T-helper 1 cell treated with Interleukin-12 subunit alpha and Interleukin-12 subunit beta and Interleukin-4 antibody, amounts not matched to agents 30 μg/mL and 1 μg/mL, for 36 hours (primary cell): Measurements from ENCODE around the gene CCDC15.

Experiments
- H3K27ac Mint-ChIP-seq: one replicate; pipeline ENCODE4 v1.8.0; 2021; ENCODE audit warnings: mild to moderate bottlenecking, mixed read lengths
- H3K27me3 Mint-ChIP-seq: one replicate; pipeline ENCODE4 v1.8.0; 2021; ENCODE audit warnings: low read depth, mixed read lengths
- H3K36me3 Mint-ChIP-seq: one replicate; pipeline ENCODE4 v1.8.0; 2021; ENCODE audit warnings: low read depth, mixed read lengths
- H3K4me1 Mint-ChIP-seq: one replicate; pipeline ENCODE4 v1.8.0; 2021; ENCODE audit warnings: low read depth, mixed read lengths
- H3K4me3 Mint-ChIP-seq: one replicate; pipeline ENCODE4 v1.8.0; 2021; ENCODE audit warnings: mild to moderate bottlenecking, moderate library complexity, mixed read lengths
- H3K9me3 Mint-ChIP-seq: one replicate; pipeline ENCODE4 v1.8.0; 2021; ENCODE audit warnings: mixed read lengths

CCDC15 gene, protein sequence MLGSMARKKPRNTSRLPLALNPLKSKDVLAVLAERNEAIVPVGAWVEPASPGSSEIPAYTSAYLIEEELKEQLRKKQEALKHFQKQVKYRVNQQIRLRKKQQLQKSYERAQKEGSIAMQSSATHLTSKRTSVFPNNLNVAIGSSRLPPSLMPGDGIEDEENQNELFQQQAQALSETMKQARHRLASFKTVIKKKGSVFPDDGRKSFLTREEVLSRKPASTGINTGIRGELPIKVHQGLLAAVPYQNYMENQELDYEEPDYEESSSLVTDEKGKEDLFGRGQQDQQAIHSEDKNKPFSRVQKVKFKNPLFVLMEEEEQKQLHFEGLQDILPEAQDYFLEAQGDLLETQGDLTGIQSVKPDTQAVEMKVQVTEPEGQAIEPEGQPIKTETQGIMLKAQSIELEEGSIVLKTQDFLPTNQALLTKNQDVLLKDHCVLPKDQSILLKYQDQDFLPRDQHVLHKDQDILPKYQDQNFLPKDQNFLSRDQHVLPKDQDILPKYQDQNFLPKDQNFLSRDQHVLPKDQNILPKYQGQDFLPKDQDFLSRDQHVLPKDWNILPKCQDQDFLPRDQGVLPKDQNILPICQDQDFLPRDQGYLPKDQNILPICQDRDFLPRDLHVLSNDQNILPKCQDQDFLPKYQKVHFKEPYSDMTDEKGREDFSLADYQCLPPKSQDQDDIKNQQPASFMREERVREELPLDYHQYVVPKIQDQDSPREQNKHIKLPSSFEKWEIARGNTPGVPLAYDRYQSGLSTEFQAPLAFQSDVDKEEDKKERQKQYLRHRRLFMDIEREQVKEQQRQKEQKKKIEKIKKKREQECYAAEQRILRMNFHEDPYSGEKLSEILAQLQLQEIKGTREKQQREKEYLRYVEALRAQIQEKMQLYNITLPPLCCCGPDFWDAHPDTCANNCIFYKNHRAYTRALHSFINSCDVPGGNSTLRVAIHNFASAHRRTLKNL

DNA sequence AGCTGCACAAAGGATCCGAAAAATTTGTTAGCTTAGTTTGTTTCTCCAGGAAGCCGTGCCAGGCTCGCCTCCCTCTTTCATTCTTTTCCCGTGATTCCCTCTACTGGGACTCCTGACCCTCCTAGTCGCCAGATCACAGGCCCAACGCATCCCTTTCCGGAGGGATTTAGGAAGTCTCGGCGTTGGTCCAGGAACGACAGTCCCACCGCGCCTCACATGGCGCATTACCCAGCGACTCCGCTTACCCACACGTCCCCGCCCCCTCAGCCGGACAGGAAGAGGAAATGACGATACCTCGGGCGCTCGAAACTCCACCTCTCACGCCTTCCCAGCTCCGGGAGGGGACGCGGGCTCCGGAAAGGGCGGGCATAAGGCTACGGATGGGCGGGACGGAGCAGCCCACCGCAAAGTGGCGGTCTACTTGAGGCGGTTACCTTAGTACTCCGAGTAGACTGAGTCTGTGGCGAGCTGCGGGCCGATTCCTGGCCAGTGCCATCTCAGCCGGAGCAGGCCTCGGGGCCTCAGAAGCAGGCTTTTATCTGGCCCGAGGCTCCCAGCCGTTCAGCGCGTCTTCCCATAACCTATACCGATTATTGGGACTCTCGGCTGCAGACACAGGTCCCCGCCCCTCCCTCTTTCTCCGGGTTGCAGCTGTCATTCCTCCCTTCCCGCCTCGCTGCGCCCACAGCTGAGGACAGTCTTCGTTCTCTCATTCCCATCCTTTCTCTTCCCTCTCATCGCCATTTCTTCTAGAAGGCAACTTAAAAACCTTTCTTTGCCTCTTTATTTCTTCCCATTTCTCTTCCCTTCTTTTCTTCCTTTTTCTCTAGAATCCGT lies at the start of gene CCDC15:
TSS of gene CCDC15 (plus strand) at position 450 of the 837 bp plus-strand sequence. CDS start 531 bp downstream, outside the sequence.
- no peaks in the 10 kb centered on the region for H3K27me3 Mint-ChIP-seq
- H3K27ac Mint-ChIP-seq: no peak within 1 kb of the TSS
- peaks cover 11% of the 10 kb centered on the region for H3K4me1 Mint-ChIP-seq
- H3K9me3 Mint-ChIP-seq: no peaks in the 10 kb centered on the region
- no peak within 1 kb of the TSS for H3K4me3 Mint-ChIP-seq
- peaks cover 7% of the 10 kb centered on the region for H3K36me3 Mint-ChIP-seq

GRCh38 chr11:124915541-124916369 lies 38.2 kb upstream of the CCDC15 start:
- Mint-ChIP-seq H3K9me3 (peaks cover 11% of the 10 kb centered on the region), H3K4me3 (no peak overlapping the region), H3K4me1 (no peaks in the 10 kb centered on the region), H3K27me3 (peaks cover 24% of the 10 kb centered on the region), H3K36me3 (no peaks in the 10 kb centered on the region), H3K27ac (no peak overlapping the region)

- Mint-ChIP-seq H3K9me3 (peaks cover 11% of the 10 kb centered on the region), H3K4me3 (no peak overlapping the region), H3K27ac (no peak overlapping the region), H3K27me3 (peaks cover 24% of the 10 kb centered on the region), H3K36me3 (no peaks in the 10 kb centered on the region), H3K4me1 (no peaks in the 10 kb centered on the region)
Observed at GRCh38 chr11:124916370-124916710, 37.7 kb upstream of the CCDC15 start.

DNA sequence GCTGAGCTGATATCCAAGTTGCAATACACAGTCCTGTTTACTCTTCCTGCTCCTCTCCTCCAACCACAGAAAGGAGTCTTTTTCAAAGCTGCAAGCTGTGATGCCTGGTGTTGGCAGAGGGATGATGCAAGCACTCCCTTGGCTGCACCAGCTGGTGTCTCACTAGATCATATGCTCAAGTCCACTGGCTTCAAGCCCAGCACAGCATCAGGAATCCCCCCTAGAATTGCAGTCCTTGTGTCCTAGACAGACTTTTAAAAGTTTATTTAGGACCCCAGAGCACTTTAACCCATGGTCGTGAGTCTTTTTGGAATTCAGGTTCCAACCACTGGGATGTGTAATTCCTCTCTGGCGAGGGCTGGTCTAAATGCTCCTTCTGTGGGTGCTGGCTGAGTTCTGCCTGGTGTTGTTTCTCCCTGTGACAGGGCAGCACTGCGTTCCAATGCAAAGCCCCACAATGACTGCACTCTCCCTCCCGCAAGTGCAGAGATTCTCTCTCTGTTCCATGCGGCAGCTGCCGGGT lies 36.8 kb upstream of the CCDC15 start:
- peaks cover 4% of the 10 kb centered on the region for H3K9me3 Mint-ChIP-seq
- no peaks in the 10 kb centered on the region for H3K4me1 Mint-ChIP-seq
- H3K4me3 Mint-ChIP-seq: no peak overlapping the region
- no peak overlapping the region for H3K27ac Mint-ChIP-seq
- H3K27me3 Mint-ChIP-seq: peaks cover 27% of the 10 kb centered on the region
- no peaks in the 10 kb centered on the region for H3K36me3 Mint-ChIP-seq

DNA sequence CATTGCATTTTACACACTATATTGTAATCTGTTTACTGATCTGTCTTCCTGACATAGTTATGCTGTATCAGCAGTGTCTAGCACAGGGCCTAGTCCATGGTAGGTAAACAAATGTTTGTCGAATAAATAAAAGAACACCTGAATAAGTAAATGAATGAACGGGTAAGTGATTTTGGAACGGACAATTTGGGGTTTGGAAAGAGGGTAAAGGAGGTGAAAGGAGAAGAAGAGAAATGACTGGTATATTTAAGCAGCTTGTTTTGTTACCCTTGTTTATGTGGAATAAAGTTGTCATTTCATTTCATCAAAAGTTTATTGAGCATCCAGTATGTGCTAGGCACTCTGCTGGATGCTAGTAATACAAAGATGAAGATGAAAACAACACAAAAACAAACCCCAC lies 35.1 kb upstream of the CCDC15 start, which contains the start of gene HEPN1:
TSS of gene HEPN1 (plus strand) at position 301 of the 400 bp plus-strand sequence.
- no peak within 1 kb of the TSS for H3K27ac Mint-ChIP-seq
- H3K27me3 Mint-ChIP-seq: peaks cover 27% of the 10 kb centered on the region
- no peaks in the 10 kb centered on the region for H3K36me3 Mint-ChIP-seq
- H3K9me3 Mint-ChIP-seq: no peaks in the 10 kb centered on the region
- H3K4me1 Mint-ChIP-seq: peaks cover 3% of the 10 kb centered on the region
- H3K4me3 Mint-ChIP-seq: no peak within 1 kb of the TSS

- H3K9me3 Mint-ChIP-seq: no peaks in the 10 kb centered on the region
- H3K27me3 Mint-ChIP-seq: peaks cover 23% of the 10 kb centered on the region
- no peak overlapping the region for H3K4me3 Mint-ChIP-seq
- H3K36me3 Mint-ChIP-seq: no peaks in the 10 kb centered on the region
- H3K4me1 Mint-ChIP-seq: peaks cover 3% of the 10 kb centered on the region
- no peak overlapping the region for H3K27ac Mint-ChIP-seq
Observed at GRCh38 chr11:124919898-124920297, 34.1 kb upstream of the CCDC15 start.

DNA sequence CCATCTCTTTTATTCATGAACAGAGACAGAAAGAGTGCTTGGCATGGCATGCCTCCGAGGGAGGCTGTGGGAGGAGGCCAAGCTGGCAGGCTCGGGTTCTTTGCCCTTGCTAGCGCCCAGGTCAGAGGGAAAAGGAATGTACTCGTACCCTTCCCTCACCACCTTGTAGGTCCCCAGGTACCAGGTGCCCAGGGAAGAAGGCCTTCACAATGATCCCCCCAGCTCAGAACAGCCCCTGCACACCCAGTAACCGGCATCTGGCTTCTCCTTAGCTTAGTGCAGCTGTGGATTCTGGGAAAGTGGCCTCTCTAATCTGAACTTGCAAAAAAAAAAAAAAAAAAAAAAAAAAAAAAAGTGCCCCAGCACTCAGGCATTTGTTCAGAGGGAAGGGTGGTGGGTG lies 33.6 kb upstream of the CCDC15 start:
- no peaks in the 10 kb centered on the region for H3K9me3 Mint-ChIP-seq
- H3K4me3 Mint-ChIP-seq: no peak overlapping the region
- H3K4me1 Mint-ChIP-seq: peaks cover 3% of the 10 kb centered on the region
- no peak overlapping the region for H3K27ac Mint-ChIP-seq
- H3K36me3 Mint-ChIP-seq: no peaks in the 10 kb centered on the region
- H3K27me3 Mint-ChIP-seq: peaks cover 23% of the 10 kb centered on the region

DNA sequence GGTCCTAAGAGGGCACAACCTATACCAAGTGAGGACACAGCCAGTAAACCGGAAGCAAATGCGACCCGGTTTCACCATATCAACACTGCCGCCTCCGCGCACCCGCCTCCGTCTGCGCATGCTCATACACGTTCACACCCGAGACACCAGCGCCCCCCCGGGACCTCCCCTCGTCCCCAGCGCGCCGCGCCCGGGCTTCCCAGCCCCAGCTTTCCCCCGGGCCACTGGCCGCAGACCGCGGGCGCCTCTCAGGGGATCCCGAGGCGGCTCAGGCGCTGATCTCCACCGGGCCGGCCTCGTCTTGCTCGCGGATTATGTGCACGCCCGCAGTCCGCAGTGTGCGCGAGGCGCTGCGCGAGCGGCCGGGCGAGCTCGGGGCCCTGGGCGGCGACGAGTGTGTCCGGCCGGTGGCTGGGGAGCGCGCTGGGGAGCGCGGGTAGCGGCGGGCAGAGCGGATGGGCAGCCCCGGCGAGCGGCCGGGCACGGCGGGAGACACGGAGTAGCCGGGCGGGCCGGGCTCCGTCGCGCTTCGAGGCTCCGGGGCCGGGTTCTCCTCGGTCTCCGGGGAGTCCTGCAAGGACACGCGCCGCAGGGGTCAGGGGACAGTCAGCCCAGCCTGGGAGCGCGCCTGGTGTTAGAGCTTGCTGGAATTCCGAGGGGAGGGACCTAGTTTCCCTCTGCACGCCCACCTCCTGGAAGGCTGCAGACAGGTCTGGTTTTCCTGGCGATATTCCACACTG lies 33.0 kb upstream of the CCDC15 start:
- no peaks in the 10 kb centered on the region for H3K9me3 Mint-ChIP-seq
- H3K4me1 Mint-ChIP-seq: peaks cover 3% of the 10 kb centered on the region
- H3K36me3 Mint-ChIP-seq: no peaks in the 10 kb centered on the region
- peaks cover 21% of the 10 kb centered on the region for H3K27me3 Mint-ChIP-seq
- H3K27ac Mint-ChIP-seq: no peak overlapping the region
- H3K4me3 Mint-ChIP-seq: peak overlapping the region; percentile 45

DNA sequence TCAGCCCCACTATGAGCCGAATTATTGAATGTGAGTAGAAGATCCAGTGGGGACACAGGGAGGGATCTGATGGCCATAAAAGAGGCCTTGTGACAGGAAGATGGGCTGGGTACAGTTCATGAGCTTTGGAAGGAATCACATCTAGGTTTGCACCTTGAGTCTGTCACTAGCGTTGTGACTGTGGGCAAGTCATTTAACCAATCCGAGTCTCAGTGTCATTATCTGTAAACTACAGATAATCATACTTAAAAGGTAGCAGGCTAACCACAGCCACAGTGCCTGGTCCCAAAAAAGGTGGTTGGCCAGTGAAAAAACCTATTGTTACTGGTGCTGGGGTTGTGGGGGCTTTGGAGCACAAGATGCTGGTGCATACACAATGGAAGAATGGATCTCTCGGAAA lies 31.2 kb upstream of the CCDC15 start:
- peaks cover 3% of the 10 kb centered on the region for H3K4me1 Mint-ChIP-seq
- peaks cover 16% of the 10 kb centered on the region for H3K27me3 Mint-ChIP-seq

DNA sequence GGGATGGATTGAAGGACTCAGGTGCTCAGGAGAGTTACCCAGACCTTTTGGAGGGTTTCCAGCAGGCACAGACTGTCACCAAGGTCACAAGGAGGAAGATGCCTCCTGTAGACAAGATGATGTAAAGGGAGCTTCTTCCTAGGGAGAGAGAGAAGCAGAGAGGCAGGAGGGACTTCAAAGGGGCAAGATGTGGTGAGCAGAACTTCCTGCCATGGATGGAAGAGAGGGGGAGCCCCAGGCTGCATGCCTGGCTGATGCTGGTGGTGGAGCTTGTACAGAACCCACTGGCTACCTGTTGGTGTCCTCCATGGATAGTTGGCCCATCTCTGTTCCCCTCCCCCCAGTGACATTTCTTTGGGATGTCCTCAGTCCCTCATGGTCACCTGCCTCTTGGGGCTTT lies 30.7 kb upstream of the CCDC15 start:
- H3K27ac Mint-ChIP-seq: no peak overlapping the region
- H3K4me1 Mint-ChIP-seq: peaks cover 3% of the 10 kb centered on the region
- no peaks in the 10 kb centered on the region for H3K36me3 Mint-ChIP-seq
- peaks cover 14% of the 10 kb centered on the region for H3K27me3 Mint-ChIP-seq
- H3K9me3 Mint-ChIP-seq: no peaks in the 10 kb centered on the region
- no peak overlapping the region for H3K4me3 Mint-ChIP-seq

More for the DNA sequence above, 31.2 kb upstream of the CCDC15 start:
- Mint-ChIP-seq H3K4me3 (no peak overlapping the region), H3K9me3 (no peaks in the 10 kb centered on the region), H3K36me3 (no peaks in the 10 kb centered on the region), H3K27ac (no peak overlapping the region)

- Mint-ChIP-seq H3K9me3 (no peaks in the 10 kb centered on the region), H3K36me3 (no peaks in the 10 kb centered on the region), H3K27me3 (no peaks in the 10 kb centered on the region), H3K27ac (no peak overlapping the region), H3K4me3 (no peak overlapping the region), H3K4me1 (peaks cover 5% of the 10 kb centered on the region)
Observed at GRCh38 chr11:124928942-124929665, 24.9 kb upstream of the CCDC15 start.

DNA sequence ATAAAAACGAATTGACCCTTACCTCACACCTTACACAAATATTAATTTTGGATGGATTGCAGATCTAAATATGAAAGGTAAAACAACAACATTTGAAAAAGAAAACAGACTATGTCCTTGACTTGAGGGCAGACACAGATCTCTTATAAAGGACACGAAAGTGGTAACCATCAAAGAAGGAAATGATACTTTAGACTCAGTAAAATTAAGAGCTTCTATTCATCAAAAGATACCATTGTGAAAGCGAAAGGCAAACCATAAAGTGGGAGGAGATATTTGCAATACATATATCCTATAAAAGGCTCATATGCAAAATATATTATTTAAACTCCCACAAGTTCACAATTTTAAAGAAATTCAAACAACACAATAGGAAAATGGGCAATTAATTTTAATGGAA lies 23.2 kb upstream of the CCDC15 start:
- no peaks in the 10 kb centered on the region for H3K36me3 Mint-ChIP-seq
- peaks cover 5% of the 10 kb centered on the region for H3K4me1 Mint-ChIP-seq
- no peaks in the 10 kb centered on the region for H3K9me3 Mint-ChIP-seq
- H3K27ac Mint-ChIP-seq: peak overlapping the region; percentile 16
- H3K4me3 Mint-ChIP-seq: no peak overlapping the region
- no peaks in the 10 kb centered on the region for H3K27me3 Mint-ChIP-seq
